B cell (primary cell): ENCODE results near the gene DISP3.

ENCODE experiments used
- CTCF ChIP-seq: fragments of 200-600 bp; IDR thresholded peaks from one replicate; pipeline ENCODE4 v1.8.0; 2022; ENCODE audit warnings: antibody characterized with exemption, mild to moderate bottlenecking
- EZH2 ChIP-seq: IDR thresholded peaks from 2 replicates; pipeline ENCODE4 v1.6.1; 2012; ENCODE audit warnings: borderline replicate concordance, low read depth, mild to moderate bottlenecking, moderate library complexity, low read length; ENCODE audit not compliant: insufficient read depth, poor library complexity, severe bottlenecking

- TF ChIP-seq EZH2 = no peak
- no peak for TF ChIP-seq CTCF
Measured at GRCh38 chr1:11567244-11568065, 88.5 kb downstream of the DISP3 start.
